ENCODE data around the gene NYNRIN. TPM values are rescaled to one million over a fixed set of nuclear protein-coding genes. Genes with fewer than 3 reads are reported as not detected.

Gene NYNRIN
- total and polyA plus RNA-seq, 3 experiments from 2014 or later = 0.02 to 0.04 TPM; not detected in 1

- H3K27ac Mint-ChIP-seq = peak overlapping the region in 5 of 8 donors; percentile 3 to 76 (median 18)
Observed at GRCh38 chr14:24439257-24439656, 40.5 kb downstream of the NYNRIN start.

GRCh38 chr14:24439830-24440605, 41.2 kb downstream of the NYNRIN start:
- Histone ChIP-seq H3K36me3 (ENCODE audit: insufficient read depth, low read length) (peaks cover 41% of the 10 kb centered on the region), H3K27ac (ENCODE audit: low read depth, low read length) (no peak overlapping the region), H3K27me3 (ENCODE audit: insufficient read depth, low read length, poor library complexity, severe bottlenecking) (no peaks in the 10 kb centered on the region), H3K4me3 (ENCODE audit: low read length) (no peak overlapping the region), H3K9me3 (ENCODE audit: low read length) (no peaks in the 10 kb centered on the region), H3K4me1 (ENCODE audit: insufficient read depth, low read length) (peaks cover 37% of the 10 kb centered on the region)
- Mint-ChIP-seq H3K27me3 (peaks cover 0 to 4% of the 10 kb centered on the region in 2 donors), H3K9me3 (no peaks in the 10 kb centered on the region), H3K27ac (peak overlapping the region in 6 of 8 donors; percentile 7 to 99 (median 40)), H3K4me1 (peaks cover 48 to 74% (median 67%) of the 10 kb centered on the region in 3 donors), H3K4me3 (peak overlapping the region in 2 of 7 donors; percentile 15 to 57), H3K36me3 (peaks cover 0 to 74% (median 13%) of the 10 kb centered on the region in 3 donors)
- no peak for DNase-seq
- ChIA-PET CTCF (interaction anchor here (1.5 to 22.1 kb wide), 4 partner anchors 9 to 279 kb away, joined by 3 to 486 read pairs (median 30); partner anchors contain the start of genes ADCY4, CBLN3, CIDEB and KHNYN), POLR2A (interaction anchor here (2.1 kb wide), 1 partner anchor 10 kb away, joined by 5 read pairs; the partner anchor contains the start of gene KHNYN)

More at GRCh38 chr14:24439257-24439656, 40.5 kb downstream of the NYNRIN start:
- no peaks in the 10 kb centered on the region for H3K9me3 Mint-ChIP-seq
- H3K4me1 Mint-ChIP-seq = peaks cover 48 to 76% (median 67%) of the 10 kb centered on the region in 3 donors
- peaks cover 41% of the 10 kb centered on the region for H3K36me3 ChIP-seq (ENCODE audit: insufficient read depth, low read length)
- peak overlapping the region in 1 of 7 donors; percentile 57 for H3K4me3 Mint-ChIP-seq
- no peak overlapping the region for H3K27ac ChIP-seq (ENCODE audit: low read depth, low read length)
- DNase-seq = no peak
- H3K27me3 ChIP-seq (ENCODE audit: insufficient read depth, low read length, poor library complexity, severe bottlenecking) = no peaks in the 10 kb centered on the region
- H3K4me1 ChIP-seq (ENCODE audit: insufficient read depth, low read length) = peaks cover 37% of the 10 kb centered on the region
- CTCF ChIA-PET = interaction anchor here (3.5 to 22.1 kb wide), 3 partner anchors 8 to 131 kb away, joined by 12 to 486 read pairs (median 49); partner anchors contain the start of genes ADCY4, CBLN3, CIDEB and KHNYN
- H3K36me3 Mint-ChIP-seq = peaks cover 0 to 80% (median 13%) of the 10 kb centered on the region in 3 donors
- H3K4me3 ChIP-seq (ENCODE audit: low read length) = no peak overlapping the region
- H3K9me3 ChIP-seq (ENCODE audit: low read length) = no peaks in the 10 kb centered on the region
- POLR2A ChIA-PET = interaction anchor here (2.1 kb wide), 1 partner anchor 9 kb away, joined by 5 read pairs; the partner anchor contains the start of gene KHNYN
- H3K27me3 Mint-ChIP-seq = peaks cover 0 to 4% of the 10 kb centered on the region in 2 donors

- Histone ChIP-seq H3K9me3 (ENCODE audit: low read length) (no peaks in the 10 kb centered on the region), H3K27ac (ENCODE audit: low read depth, low read length) (no peak overlapping the region), H3K36me3 (ENCODE audit: insufficient read depth, low read length) (peaks cover 41% of the 10 kb centered on the region), H3K4me3 (ENCODE audit: low read length) (no peak overlapping the region), H3K4me1 (ENCODE audit: insufficient read depth, low read length) (peaks cover 37% of the 10 kb centered on the region), H3K27me3 (ENCODE audit: insufficient read depth, low read length, poor library complexity, severe bottlenecking) (no peaks in the 10 kb centered on the region)
- DNase-seq = no peak
- Mint-ChIP-seq H3K4me3 (peak overlapping the region; percentile 78 to 99 (median 96)), H3K9me3 (no peaks in the 10 kb centered on the region), H3K27me3 (peaks cover 0 to 4% of the 10 kb centered on the region in 2 donors), H3K27ac (peak overlapping the region in 7 of 8 donors; percentile 77 to 99 (median 98)), H3K36me3 (peaks cover 0 to 66% (median 13%) of the 10 kb centered on the region in 3 donors), H3K4me1 (peaks cover 43 to 66% (median 60%) of the 10 kb centered on the region in 3 donors)
- CTCF ChIA-PET = interaction anchor here (1.3 to 22.1 kb wide), 6 partner anchors 9 to 326 kb away, joined by 3 to 486 read pairs (median 8); partner anchors contain the start of genes ADCY4, CBLN3, CIDEB and DCAF11
- POLR2A ChIA-PET = interaction anchor here (1.5 to 3.1 kb wide), 3 partner anchors 10 to 108 kb away, joined by 5 to 54 read pairs (median 7); partner anchors contain the start of genes CBLN3 and KHNYN
Observed at GRCh38 chr14:24440606-24441399, 42.0 kb downstream of the NYNRIN start.

GRCh38 chr14:24441485-24441884, 42.7 kb downstream of the NYNRIN start:
- peak overlapping the region; percentile 93 to 99 (median 98) for H3K27ac Mint-ChIP-seq
- Histone ChIP-seq H3K4me3 (ENCODE audit: low read length) (peak overlapping the region; percentile 96), H3K27me3 (ENCODE audit: insufficient read depth, low read length, poor library complexity, severe bottlenecking) (no peaks in the 10 kb centered on the region), H3K4me1 (ENCODE audit: insufficient read depth, low read length) (peaks cover 35% of the 10 kb centered on the region), H3K36me3 (ENCODE audit: insufficient read depth, low read length) (peaks cover 35% of the 10 kb centered on the region), H3K9me3 (ENCODE audit: low read length) (no peaks in the 10 kb centered on the region), H3K27ac (ENCODE audit: low read depth, low read length) (peak overlapping the region; percentile 97)
- DNase-seq = no peak
- no peaks in the 10 kb centered on the region for H3K9me3 Mint-ChIP-seq
- H3K4me1 Mint-ChIP-seq = peaks cover 42 to 64% (median 58%) of the 10 kb centered on the region in 3 donors
- H3K4me3 Mint-ChIP-seq = peak overlapping the region; percentile 88 to 99 (median 96)
- H3K27me3 Mint-ChIP-seq = peaks cover 0 to 4% of the 10 kb centered on the region in 2 donors
- CTCF ChIA-PET = interaction anchor here (1.0 to 22.1 kb wide), 8 partner anchors 10 to 327 kb away, joined by 3 to 486 read pairs (median 4); partner anchors contain the start of genes ADCY4, CBLN3, CIDEB and DCAF11
- POLR2A ChIA-PET = interaction anchor here (0.8 to 3.1 kb wide), 6 partner anchors 11 to 246 kb away, joined by 3 to 54 read pairs (median 4); partner anchors contain the start of genes CBLN3, KHNYN, RIPK3 and TINF2
- H3K36me3 Mint-ChIP-seq = peaks cover 0 to 59% (median 14%) of the 10 kb centered on the region in 3 donors

GRCh38 chr14:24441904-24442239, 43.1 kb downstream of the NYNRIN start:
- Mint-ChIP-seq H3K27me3 (peaks cover 0 to 4% of the 10 kb centered on the region in 2 donors), H3K9me3 (no peaks in the 10 kb centered on the region), H3K36me3 (peaks cover 0 to 56% (median 14%) of the 10 kb centered on the region in 3 donors), H3K4me1 (peaks cover 38 to 60% (median 54%) of the 10 kb centered on the region in 3 donors), H3K4me3 (peak overlapping the region; percentile 88 to 99 (median 96)), H3K27ac (peak overlapping the region; percentile 93 to 99 (median 98))
- H3K27ac ChIP-seq (ENCODE audit: low read depth, low read length) = peak overlapping the region; percentile 97
- H3K27me3 ChIP-seq (ENCODE audit: insufficient read depth, low read length, poor library complexity, severe bottlenecking) = no peaks in the 10 kb centered on the region
- ChIA-PET CTCF (interaction anchor here (1.0 to 22.1 kb wide), 7 partner anchors 11 to 327 kb away, joined by 3 to 486 read pairs (median 4); partner anchors contain the start of genes ADCY4, CBLN3, CIDEB and DCAF11), POLR2A (interaction anchor here (0.8 to 3.1 kb wide), 7 partner anchors 11 to 246 kb away, joined by 3 to 54 read pairs (median 4); partner anchors contain the start of genes CBLN3, KHNYN, RIPK3 and TINF2)
- peaks cover 31% of the 10 kb centered on the region for H3K4me1 ChIP-seq (ENCODE audit: insufficient read depth, low read length)
- no peaks in the 10 kb centered on the region for H3K9me3 ChIP-seq (ENCODE audit: low read length)
- peaks cover 34% of the 10 kb centered on the region for H3K36me3 ChIP-seq (ENCODE audit: insufficient read depth, low read length)
- no peak for DNase-seq
- peak overlapping the region; percentile 96 for H3K4me3 ChIP-seq (ENCODE audit: low read length)

- Histone ChIP-seq H3K4me3 (ENCODE audit: low read length) (peak within 1 kb of the TSS; percentile 96), H3K36me3 (ENCODE audit: insufficient read depth, low read length) (peaks cover 29% of the 10 kb centered on the region), H3K27ac (ENCODE audit: low read depth, low read length) (peak within 1 kb of the TSS; percentile 97), H3K9me3 (ENCODE audit: low read length) (no peaks in the 10 kb centered on the region), H3K4me1 (ENCODE audit: insufficient read depth, low read length) (peaks cover 25% of the 10 kb centered on the region), H3K27me3 (ENCODE audit: insufficient read depth, low read length, poor library complexity, severe bottlenecking) (no peaks in the 10 kb centered on the region)
- POLR2A ChIA-PET = interaction anchor here (0.6 to 3.1 kb wide), 10 partner anchors 12 to 1348 kb away, joined by 3 to 54 read pairs (median 4); partner anchors contain the start of genes ACIN1, CBLN3, KHNYN and NYNRIN
- Mint-ChIP-seq H3K36me3 (peaks cover 0 to 51% (median 14%) of the 10 kb centered on the region in 3 donors), H3K27ac (peak within 1 kb of the TSS; percentile 93 to 99 (median 98)), H3K4me1 (peaks cover 34 to 54% (median 48%) of the 10 kb centered on the region in 3 donors), H3K4me3 (peak within 1 kb of the TSS; percentile 88 to 99 (median 96)), H3K9me3 (no peaks in the 10 kb centered on the region), H3K27me3 (peaks cover 0 to 4% of the 10 kb centered on the region in 2 donors)
- DNase-seq = peak; percentile 93 to 99 (median 96)
- CTCF ChIA-PET = interaction anchor here (1.0 to 22.1 kb wide), 7 partner anchors 11 to 327 kb away, joined by 3 to 486 read pairs (median 4); partner anchors contain the start of genes ADCY4, CBLN3, CIDEB and DCAF11
Observed at GRCh38 chr14:24442240-24443052, 43.6 kb downstream of the NYNRIN start, which contains the start of gene SDR39U1. Gene SDR39U1 (minus strand): TSS chr14:24442776. CDS start chr14:24442769, 7 bp downstream.
